Panc1 (cell line): Measurements from ENCODE around the gene ASTN2. TPM values are rescaled to one million over a fixed set of nuclear protein-coding genes. Genes with fewer than 3 reads are reported as not detected.

ENCODE experiments used
- ATAC-seq: fragments of 200-7000 bp; cut with Tn5 transposase; 2 replicates; pipeline ENCODE4 v1.9.1; 2020; ENCODE audit warnings: mild to moderate bottlenecking, moderate library complexity
- BruUV-seq: library from RNA; stranded (reverse); fragments of 400-500 nt; replicated peaks from 2 replicates; lab custom pipeline; 2021; lab: Mats Ljungman, UMichigan
- CTCF ChIA-PET: fragments of 300-600 bp; sonication (Branson Sonifier 250); formaldehyde crosslinking; loops from one replicate; lab custom pipeline; 2022; ENCODE audit warnings: antibody characterized with exemption; lab: Charles Lee
- POLR2A ChIA-PET: fragments of 300-600 bp; sonication (Branson Sonifier 250); formaldehyde crosslinking; loops from one replicate; lab custom pipeline; 2022; ENCODE audit warnings: antibody characterized with exemption; lab: Charles Lee
- DNase-seq: peaks from one replicate; pipeline ENCODE4 v3.0.0-alpha.2; 2010; ENCODE audit warnings: low read depth, low spot score
- H3K27ac ChIP-seq: 2 replicates; pipeline ENCODE4 v1.5.1; 2011; ENCODE audit warnings: mild to moderate bottlenecking, low read length, inconsistent platforms
- H3K27me3 ChIP-seq: fragments of 200-500 bp; sonication (Bioruptor generic); 2 replicates; pipeline ENCODE4 v1.6.0; 2014; ENCODE audit warnings: low read length, inconsistent platforms; ENCODE audit not compliant: control insufficient read depth, insufficient read depth
- H3K36me3 ChIP-seq: fragments of 200-500 bp; sonication (Bioruptor generic); 2 replicates; pipeline ENCODE4 v1.5.1; 2014; ENCODE audit warnings: inconsistent platforms, mild to moderate bottlenecking, low read length, moderate library complexity; ENCODE audit not compliant: control insufficient read depth, insufficient read depth
- H3K4me1 ChIP-seq: 2 replicates; pipeline ENCODE4 v1.5.1; 2011; ENCODE audit warnings: inconsistent platforms, mild to moderate bottlenecking, low read length, moderate library complexity; ENCODE audit not compliant: control insufficient read depth, insufficient read depth
- H3K4me3 ChIP-seq, 2 experiments: 2 replicates each; pipeline ENCODE4 v1.5.1; 2011 to 2012; ENCODE audit warnings: low read depth in 2 of 2, low read length in 2 of 2, mild to moderate bottlenecking in 2 of 2, inconsistent platforms in 1 of 2, moderate library complexity in 1 of 2
- H3K9me3 ChIP-seq: fragments of 200-500 bp; sonication (Bioruptor generic); 2 replicates; pipeline ENCODE4 v1.5.1; 2014; ENCODE audit warnings: low read depth, mild to moderate bottlenecking, inconsistent platforms, low read length, moderate library complexity; ENCODE audit not compliant: control insufficient read depth, insufficient read depth
- POLR2AphosphoS5 ChIP-seq: IDR thresholded peaks from 2 replicates; pipeline ENCODE4 v1.6.1; 2012; ENCODE audit warnings: mild to moderate bottlenecking, low read depth, low read length, moderate library complexity
- SIN3A ChIP-seq: IDR thresholded peaks from 2 replicates; pipeline ENCODE4 v1.6.1; 2012; ENCODE audit warnings: low read depth, mild to moderate bottlenecking, low read length, moderate library complexity, borderline replicate concordance; ENCODE audit not compliant: insufficient read depth
- TCF7L2 ChIP-seq: IDR thresholded peaks from 2 replicates; pipeline ENCODE4 v1.6.1; 2011; ENCODE audit warnings: mild to moderate bottlenecking, low read depth, low read length, inconsistent platforms
- in situ Hi-C: cut with HindIII; loops from 2 replicates; pipeline ENCODE4 v1.10.0; 2016; ENCODE audit warnings: low sequenced_read_pairs, low pct_unique_long_range_greater_than_20kb
- intact Hi-C: fragments of 100-400 bp; cut with micrococcal nuclease; formaldehyde crosslinking; loops from one replicate; pipeline ENCODE4 v1.10.0; 2022; ENCODE audit not compliant: unreplicated experiment
- total RNA-seq: library from RNA; stranded (reverse); gene quantifications from one replicate; pipeline ENCODE4 v1.2.1, GENCODE V29; 2021; ENCODE audit not compliant: unreplicated experiment
- TF ChIP-seq, protein P1 (sequence below), 2 experiments: IDR thresholded peaks; 2 replicates each; pipeline ENCODE4 v1.6.1; 2011 to 2012; ENCODE audit warnings: low read depth in 2 of 2, control low read depth in 1 of 2, low read length in 1 of 2, mild to moderate bottlenecking in 1 of 2, moderate library complexity in 1 of 2; ENCODE audit not compliant: insufficient read depth in 1 of 2
- TF ChIP-seq, protein P2 (sequence below): fragments of 450-650 bp; IDR thresholded peaks from 2 replicates; pipeline ENCODE4 v1.5.1; 2017; ENCODE audit warnings: mild to moderate bottlenecking

ASTN2 gene
- total RNA-seq, 1 experiment from 2014 or later: 3.9 TPM

DNA sequence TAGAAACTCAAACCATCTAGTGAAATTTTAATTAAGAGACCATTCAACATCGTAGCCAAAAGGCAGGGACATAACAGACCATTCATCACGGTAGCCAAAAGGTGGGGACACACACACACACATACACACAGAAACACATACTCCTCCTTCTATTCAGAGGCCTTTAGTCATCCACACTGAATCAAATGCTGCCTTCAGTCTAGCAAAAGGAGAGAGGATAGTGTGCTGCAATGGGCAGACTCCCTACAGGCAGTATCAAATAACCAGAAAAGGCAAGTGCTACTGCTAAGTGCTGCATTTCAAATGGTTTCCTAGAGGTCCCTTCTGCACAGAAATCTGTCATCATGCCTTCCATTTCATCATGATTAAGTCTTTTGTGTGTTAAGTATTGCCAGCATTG lies 423.8 kb downstream of the ASTN2 start:
- Histone ChIP-seq H3K4me1 (no peaks in the 10 kb centered on the region), H3K36me3 (no peaks in the 10 kb centered on the region), H3K9me3 (no peaks in the 10 kb centered on the region), H3K4me3 (no peak overlapping the region), H3K27ac (no peak overlapping the region), H3K27me3 (no peaks in the 10 kb centered on the region)
- ATAC-seq (no peak), DNase-seq (no peak)
- ChIA-PET CTCF (no interaction called here), POLR2A (no interaction called here)
- TF ChIP-seq TCF7L2: no peak
- TF ChIP-seq SIN3A: no peak
- TF ChIP-seq, protein P1, sequence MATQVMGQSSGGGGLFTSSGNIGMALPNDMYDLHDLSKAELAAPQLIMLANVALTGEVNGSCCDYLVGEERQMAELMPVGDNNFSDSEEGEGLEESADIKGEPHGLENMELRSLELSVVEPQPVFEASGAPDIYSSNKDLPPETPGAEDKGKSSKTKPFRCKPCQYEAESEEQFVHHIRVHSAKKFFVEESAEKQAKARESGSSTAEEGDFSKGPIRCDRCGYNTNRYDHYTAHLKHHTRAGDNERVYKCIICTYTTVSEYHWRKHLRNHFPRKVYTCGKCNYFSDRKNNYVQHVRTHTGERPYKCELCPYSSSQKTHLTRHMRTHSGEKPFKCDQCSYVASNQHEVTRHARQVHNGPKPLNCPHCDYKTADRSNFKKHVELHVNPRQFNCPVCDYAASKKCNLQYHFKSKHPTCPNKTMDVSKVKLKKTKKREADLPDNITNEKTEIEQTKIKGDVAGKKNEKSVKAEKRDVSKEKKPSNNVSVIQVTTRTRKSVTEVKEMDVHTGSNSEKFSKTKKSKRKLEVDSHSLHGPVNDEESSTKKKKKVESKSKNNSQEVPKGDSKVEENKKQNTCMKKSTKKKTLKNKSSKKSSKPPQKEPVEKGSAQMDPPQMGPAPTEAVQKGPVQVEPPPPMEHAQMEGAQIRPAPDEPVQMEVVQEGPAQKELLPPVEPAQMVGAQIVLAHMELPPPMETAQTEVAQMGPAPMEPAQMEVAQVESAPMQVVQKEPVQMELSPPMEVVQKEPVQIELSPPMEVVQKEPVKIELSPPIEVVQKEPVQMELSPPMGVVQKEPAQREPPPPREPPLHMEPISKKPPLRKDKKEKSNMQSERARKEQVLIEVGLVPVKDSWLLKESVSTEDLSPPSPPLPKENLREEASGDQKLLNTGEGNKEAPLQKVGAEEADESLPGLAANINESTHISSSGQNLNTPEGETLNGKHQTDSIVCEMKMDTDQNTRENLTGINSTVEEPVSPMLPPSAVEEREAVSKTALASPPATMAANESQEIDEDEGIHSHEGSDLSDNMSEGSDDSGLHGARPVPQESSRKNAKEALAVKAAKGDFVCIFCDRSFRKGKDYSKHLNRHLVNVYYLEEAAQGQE (IDR thresholded peaks at IDR 0.05; ENCODE audit: insufficient read depth in 1 of 2, low read depth in 2 of 2, low read length in 1 of 2): no peak
- TF ChIP-seq POLR2AphosphoS5: no peak
- TF ChIP-seq, protein P2, sequence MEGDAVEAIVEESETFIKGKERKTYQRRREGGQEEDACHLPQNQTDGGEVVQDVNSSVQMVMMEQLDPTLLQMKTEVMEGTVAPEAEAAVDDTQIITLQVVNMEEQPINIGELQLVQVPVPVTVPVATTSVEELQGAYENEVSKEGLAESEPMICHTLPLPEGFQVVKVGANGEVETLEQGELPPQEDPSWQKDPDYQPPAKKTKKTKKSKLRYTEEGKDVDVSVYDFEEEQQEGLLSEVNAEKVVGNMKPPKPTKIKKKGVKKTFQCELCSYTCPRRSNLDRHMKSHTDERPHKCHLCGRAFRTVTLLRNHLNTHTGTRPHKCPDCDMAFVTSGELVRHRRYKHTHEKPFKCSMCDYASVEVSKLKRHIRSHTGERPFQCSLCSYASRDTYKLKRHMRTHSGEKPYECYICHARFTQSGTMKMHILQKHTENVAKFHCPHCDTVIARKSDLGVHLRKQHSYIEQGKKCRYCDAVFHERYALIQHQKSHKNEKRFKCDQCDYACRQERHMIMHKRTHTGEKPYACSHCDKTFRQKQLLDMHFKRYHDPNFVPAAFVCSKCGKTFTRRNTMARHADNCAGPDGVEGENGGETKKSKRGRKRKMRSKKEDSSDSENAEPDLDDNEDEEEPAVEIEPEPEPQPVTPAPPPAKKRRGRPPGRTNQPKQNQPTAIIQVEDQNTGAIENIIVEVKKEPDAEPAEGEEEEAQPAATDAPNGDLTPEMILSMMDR: no peak
- no TSS peak for BruUV-seq
- in situ Hi-C loops (no loop called here), intact Hi-C loops (no loop called here)

DNA sequence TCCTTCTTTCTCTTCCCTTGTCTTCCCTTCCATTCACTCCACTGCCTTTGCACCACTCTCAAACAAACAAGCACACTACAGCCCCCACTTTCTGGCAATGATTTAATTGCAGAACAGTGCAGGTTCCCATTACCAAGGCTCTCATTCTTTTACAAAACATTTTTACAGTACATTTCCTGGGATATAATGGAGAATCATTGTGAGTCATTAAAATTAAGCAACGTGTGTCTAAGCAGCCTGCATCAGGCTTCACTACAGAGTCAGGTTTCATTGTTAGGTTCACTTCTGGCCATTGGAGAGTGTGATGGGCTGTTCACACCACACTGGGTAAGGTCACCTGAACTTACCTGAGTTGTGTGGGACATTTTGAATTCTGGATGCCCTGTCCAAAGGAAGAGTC lies 424.3 kb downstream of the ASTN2 start:
- Histone ChIP-seq H3K9me3 (no peaks in the 10 kb centered on the region), H3K27ac (no peak overlapping the region), H3K27me3 (no peaks in the 10 kb centered on the region), H3K4me1 (no peaks in the 10 kb centered on the region), H3K36me3 (no peaks in the 10 kb centered on the region), H3K4me3 (no peak overlapping the region)
- ChIA-PET POLR2A (no interaction called here), CTCF (no interaction called here)
- intact Hi-C loops (no loop called here), in situ Hi-C loops (no loop called here)
- TF ChIP-seq SIN3A (no peak), POLR2AphosphoS5 (no peak), TCF7L2 (no peak)
- TF ChIP-seq, protein P1 (IDR thresholded peaks at IDR 0.05; ENCODE audit: insufficient read depth in 1 of 2, low read depth in 2 of 2, low read length in 1 of 2): no peak
- TF ChIP-seq, protein P2: no peak
- no TSS peak for BruUV-seq
- no peak for DNase-seq
- no peak for ATAC-seq
